Activated CD8-positive, alpha-beta T cell treated with anti-CD3 and anti-CD28 coated beads for 36 hours (primary cell): Measurements from ENCODE around the gene NKD1. TPM values are rescaled to one million over a fixed set of nuclear protein-coding genes. Genes with fewer than 3 reads are reported as not detected.
"Not testable (repeated sequence)": the region's sequence is repeated elsewhere in the genome, so short reads cannot be mapped to it uniquely, and the experiment has no call there.

Source experiments
- ATAC-seq: fragments of 200-7000 bp; cut with Tn5 transposase; one replicate; pipeline ENCODE4 v1.10.0; 2021; ENCODE audit warnings: mild to moderate bottlenecking, moderate library complexity
- CTCF ChIA-PET: fragments of 350-600 bp; sonication (Branson Sonifier 250); formaldehyde crosslinking; loops from one replicate; lab custom pipeline; 2021; ENCODE audit warnings: antibody characterized with exemption; lab: Charles Lee
- POLR2A ChIA-PET: fragments of 350-600 bp; sonication (Branson Sonifier 250); formaldehyde crosslinking; loops from one replicate; lab custom pipeline; 2021; ENCODE audit warnings: antibody characterized with exemption; lab: Charles Lee
- DNase-seq: peaks from one replicate; pipeline ENCODE4 v3.0.0-alpha.2; 2020
- H3K27ac Mint-ChIP-seq: one replicate; pipeline ENCODE4 v1.8.0; 2021; ENCODE audit warnings: mild to moderate bottlenecking, mixed read lengths
- H3K27me3 Mint-ChIP-seq: one replicate; pipeline ENCODE4 v1.8.0; 2021; ENCODE audit warnings: mixed read lengths
- H3K36me3 Mint-ChIP-seq: one replicate; pipeline ENCODE4 v1.8.0; 2021; ENCODE audit warnings: low read depth, mixed read lengths
- H3K4me1 Mint-ChIP-seq: one replicate; pipeline ENCODE4 v1.8.0; 2021; ENCODE audit warnings: low read depth, mixed read lengths
- H3K4me3 Mint-ChIP-seq: one replicate; pipeline ENCODE4 v1.8.0; 2021; ENCODE audit warnings: mild to moderate bottlenecking, moderate library complexity, mixed read lengths
- H3K9me3 Mint-ChIP-seq: one replicate; pipeline ENCODE4 v1.8.0; 2021; ENCODE audit warnings: mixed read lengths
- CTCF ChIP-seq: fragments of 200-600 bp; IDR thresholded peaks from one replicate; pipeline ENCODE4 v1.8.0; 2022; ENCODE audit warnings: antibody characterized with exemption, mild to moderate bottlenecking
- intact Hi-C: fragments of 100-400 bp; cut with micrococcal nuclease; formaldehyde crosslinking; loops from one replicate; pipeline ENCODE4 v1.10.0; 2022
- total RNA-seq, 2 experiments: library from RNA; stranded (reverse); gene quantifications; one replicate each; pipeline ENCODE4 v1.2.3, GENCODE V29; 2021

NKD1 gene
- total RNA-seq, 2 experiments from 2014 or later, result 1.9 to 3.6 TPM

- intact Hi-C loops, result no loop called here
- ATAC-seq (no peak), DNase-seq (no peak)
- Mint-ChIP-seq H3K36me3 (no peaks in the 10 kb centered on the region), H3K4me1 (no peaks in the 10 kb centered on the region), H3K9me3 (peaks cover 12% of the 10 kb centered on the region), H3K4me3 (no peak overlapping the region), H3K27me3 (no peaks in the 10 kb centered on the region), H3K27ac (no peak overlapping the region)
- TF ChIP-seq CTCF, result no peak
- ChIA-PET CTCF (interaction anchor here (1.2 kb wide), 1 partner anchor 9 kb away, joined by 3 read pairs; no protein-coding TSS in a partner anchor), POLR2A (no interaction called here)
Observed at GRCh38 chr16:50533317-50533716, 14.9 kb upstream of the NKD1 start.

GRCh38 chr16:50534091-50534490, 14.1 kb upstream of the NKD1 start:
- CTCF ChIA-PET, result no interaction called here
- H3K4me3 Mint-ChIP-seq, result no peak overlapping the region
- TF ChIP-seq CTCF, result no peak
- H3K4me1 Mint-ChIP-seq, result no peaks in the 10 kb centered on the region
- H3K9me3 Mint-ChIP-seq, result peaks cover 9% of the 10 kb centered on the region
- no peak for DNase-seq
- no peaks in the 10 kb centered on the region for H3K27me3 Mint-ChIP-seq
- no peak overlapping the region for H3K27ac Mint-ChIP-seq
- ATAC-seq, result no peak
- POLR2A ChIA-PET, result no interaction called here
- intact Hi-C loops, result no loop called here
- no peaks in the 10 kb centered on the region for H3K36me3 Mint-ChIP-seq

GRCh38 chr16:50534556-50534955, 13.6 kb upstream of the NKD1 start:
- TF ChIP-seq CTCF, result no peak
- Mint-ChIP-seq H3K27me3 (no peaks in the 10 kb centered on the region), H3K27ac (no peak overlapping the region), H3K9me3 (peaks cover 6% of the 10 kb centered on the region), H3K4me1 (no peaks in the 10 kb centered on the region), H3K36me3 (no peaks in the 10 kb centered on the region), H3K4me3 (no peak overlapping the region)
- CTCF ChIA-PET, result no interaction called here
- POLR2A ChIA-PET, result no interaction called here
- DNase-seq, result no peak
- intact Hi-C loops, result no loop called here
- ATAC-seq, result no peak

GRCh38 chr16:50534958-50535357, 13.2 kb upstream of the NKD1 start:
- intact Hi-C loops, result no loop called here
- Mint-ChIP-seq H3K4me1 (no peaks in the 10 kb centered on the region), H3K9me3 (peaks cover 4% of the 10 kb centered on the region), H3K36me3 (no peaks in the 10 kb centered on the region), H3K4me3 (no peak overlapping the region), H3K27me3 (no peaks in the 10 kb centered on the region), H3K27ac (no peak overlapping the region)
- ATAC-seq (no peak), DNase-seq (no peak)
- POLR2A ChIA-PET, result interaction anchor here (0.5 kb wide), 1 partner anchor 158 kb away, joined by 4 read pairs; no protein-coding TSS in a partner anchor
- TF ChIP-seq CTCF, result no peak
- CTCF ChIA-PET, result no interaction called here

GRCh38 chr16:50535506-50536257, 12.5 kb upstream of the NKD1 start:
- intact Hi-C loops, result no loop called here
- no peaks in the 10 kb centered on the region for H3K36me3 Mint-ChIP-seq
- no peaks in the 10 kb centered on the region for H3K4me1 Mint-ChIP-seq
- H3K27ac Mint-ChIP-seq, result no peak overlapping the region
- CTCF ChIA-PET, result no interaction called here
- ATAC-seq (no peak), DNase-seq (no peak)
- H3K4me3 Mint-ChIP-seq, result no peak overlapping the region
- TF ChIP-seq CTCF, result no peak
- no peaks in the 10 kb centered on the region for H3K27me3 Mint-ChIP-seq
- POLR2A ChIA-PET, result interaction anchor here (0.5 kb wide), 1 partner anchor 159 kb away, joined by 4 read pairs; no protein-coding TSS in a partner anchor
- H3K9me3 Mint-ChIP-seq, result no peaks in the 10 kb centered on the region

GRCh38 chr16:50536258-50536645, 11.9 kb upstream of the NKD1 start:
- H3K4me1 Mint-ChIP-seq, CTCF ChIA-PET, H3K27ac Mint-ChIP-seq, H3K36me3 Mint-ChIP-seq, H3K27me3 Mint-ChIP-seq, H3K4me3 Mint-ChIP-seq, DNase-seq, intact Hi-C loops, POLR2A ChIA-PET, H3K9me3 Mint-ChIP-seq, ATAC-seq: not testable (repeated sequence)
